Kidney (tissue), 14 donors: Measurements from ENCODE around the gene CCDC74B. TPM values are rescaled to one million over a fixed set of nuclear protein-coding genes. Genes with fewer than 3 reads are reported as not detected.
"Not testable (repeated sequence)": the region's sequence is repeated elsewhere in the genome, so short reads cannot be mapped to it uniquely, and the experiment has no call there.

ENCODE experiments used
- DNase-seq, 5 donors: peaks; one replicate each; pipeline ENCODE4 v3.0.0-alpha.2; 2013 to 2020
- FAIRE-seq: peaks from 2 replicates; lab custom pipeline; 2012; peaks lifted over from hg19 to GRCh38; lab: Jason Lieb, UNC
- H3K27ac ChIP-seq, 2 donors: one replicate each; pipeline ENCODE4 v1.7.0; 2013; ENCODE audit warnings: low read depth in 2 of 2, low read length in 2 of 2, inconsistent platforms in 1 of 2
- H3K27me3 ChIP-seq: one replicate; pipeline ENCODE4 v1.7.1; 2013; ENCODE audit warnings: low read length, inconsistent platforms; ENCODE audit not compliant: control insufficient read depth, insufficient read depth
- H3K36me3 ChIP-seq, 3 donors: one replicate each; pipeline versions ENCODE4 v1.7.0 to v1.7.1; 2013; ENCODE audit warnings: low read length in 3 of 3, control low read depth in 1 of 3, inconsistent platforms in 1 of 3; ENCODE audit not compliant: insufficient read depth in 3 of 3, control insufficient read depth in 2 of 3
- H3K4me1 ChIP-seq, 3 donors: one replicate each; pipeline versions ENCODE4 v1.7.0 to v1.7.1; 2013; ENCODE audit warnings: low read length in 3 of 3, inconsistent platforms in 1 of 3, low read depth in 1 of 3; ENCODE audit not compliant: control insufficient read depth in 2 of 3, insufficient read depth in 2 of 3
- H3K4me3 ChIP-seq, 3 donors: one replicate each; pipeline versions ENCODE4 v1.7.0 to v1.8.1; 2013; ENCODE audit warnings: low read length in 3 of 3, control low read depth in 1 of 3, inconsistent platforms in 1 of 3
- H3K9ac ChIP-seq, 3 donors: one replicate each; pipeline versions ENCODE4 v1.7.0 to v1.7.1; 2013; ENCODE audit warnings: low read length in 3 of 3, control low read depth in 1 of 3, inconsistent platforms in 1 of 3
- H3K9me3 ChIP-seq, 3 donors: one replicate each; pipeline versions ENCODE4 v1.7.0 to v1.7.1; 2013; ENCODE audit warnings: low read length in 3 of 3, control low read depth in 1 of 3, inconsistent platforms in 1 of 3; ENCODE audit not compliant: control insufficient read depth in 2 of 3, insufficient read depth in 1 of 3
- intact Hi-C: fragments of 100-400 bp; cut with DNase I; formaldehyde crosslinking; loops from one replicate; pipeline ENCODE4 v1.11.1; 2022
- polyA plus RNA-seq: library from polyadenylated mRNA; stranded (reverse); fragments of 350-450 nt; fragmentation: Illumina TruSeq; extraction: RNeasy Lipid Tissue Mini Kit (QIAGEN cat#74804); gene quantifications from one replicate; pipeline ENCODE4 v1.2.3, GENCODE V29; 2014; ENCODE audit warnings: low read depth, low replicate concordance; ENCODE audit not compliant: insufficient read depth
- total RNA-seq: library from RNA; stranded (reverse); fragmentation: NEBNext Ultra II Directional; extraction: Animal tissue kit (Norgen Biotek cat#: 25700); gene quantifications from one replicate; pipeline ENCODE4 v1.2.1, GENCODE V29; 2021
- TF ChIP-seq, protein P1 (sequence below): IDR thresholded peaks from 3 replicates; pipeline ENCODE4 v1.5.1; 2012; ENCODE audit warnings: mild to moderate bottlenecking, moderate library complexity, borderline replicate concordance; ENCODE audit not compliant: insufficient read depth; ENCODE audit errors: extremely low read depth
- donor health status: control.
- donor health status: control.
- donor health status: control.
- donor health status: control.
- donor health status: control.
- donor health status: DM: yes; HTN: yes; CAD: no.
- donor health status: Normal renal cell carcinoma (clear cell type).

The CCDC74B gene
- total and polyA plus RNA-seq, 2 donors from 2014 or later, result 4.5 to 6.4 TPM

DNA sequence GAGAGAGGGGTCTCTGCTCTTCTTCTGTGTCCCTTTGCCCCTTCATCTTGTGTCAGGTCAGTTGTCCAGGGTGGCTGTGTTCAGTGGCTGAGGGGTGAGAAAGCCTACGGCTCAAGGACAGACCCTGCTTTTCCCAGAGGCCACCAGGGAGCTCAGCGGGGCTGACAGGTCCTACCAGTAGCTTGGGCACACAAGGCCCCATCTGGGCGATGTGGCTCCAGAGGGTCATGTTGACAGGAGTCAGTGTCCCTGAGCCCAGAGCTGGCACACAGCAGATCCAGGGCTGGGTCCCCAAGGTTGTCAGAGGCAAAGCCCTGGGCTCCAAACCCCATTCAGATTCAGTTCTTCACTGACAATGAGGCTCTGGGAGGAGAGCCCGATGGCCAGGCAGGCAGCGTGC is 7.8 kb downstream of the CCDC74B start:
- intact Hi-C loops, H3K36me3 ChIP-seq, H3K4me1 ChIP-seq, H3K27ac ChIP-seq, H3K9me3 ChIP-seq, H3K9ac ChIP-seq, H3K27me3 ChIP-seq, H3K4me3 ChIP-seq, FAIRE-seq: not testable (repeated sequence)
- DNase-seq, result peak in 1 of 5 donors; percentile 54

DNA sequence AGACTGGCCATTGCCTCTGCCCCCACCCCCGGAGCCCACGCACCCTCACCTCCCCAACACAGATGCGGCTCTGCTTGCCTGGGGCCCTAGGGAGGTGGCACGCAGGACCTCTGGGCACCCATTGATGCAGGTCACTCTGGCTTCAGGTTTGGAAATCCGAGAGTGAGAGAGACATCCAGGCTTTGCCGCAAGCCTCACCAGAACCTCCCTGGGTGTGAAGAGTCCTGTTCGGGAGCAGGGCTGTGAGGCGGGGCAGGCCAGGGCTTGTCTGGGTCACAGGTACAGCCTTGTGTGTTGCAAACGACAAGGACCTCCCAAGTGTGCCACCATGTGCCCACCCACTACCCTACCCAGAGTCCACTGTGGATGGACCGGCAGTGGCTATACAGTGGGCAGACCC is 8.4 kb downstream of the CCDC74B start:
- H3K4me1 ChIP-seq, FAIRE-seq, H3K4me3 ChIP-seq, H3K27me3 ChIP-seq, DNase-seq, H3K9me3 ChIP-seq, H3K9ac ChIP-seq, H3K27ac ChIP-seq, H3K36me3 ChIP-seq, intact Hi-C loops: not testable (repeated sequence)

DNA sequence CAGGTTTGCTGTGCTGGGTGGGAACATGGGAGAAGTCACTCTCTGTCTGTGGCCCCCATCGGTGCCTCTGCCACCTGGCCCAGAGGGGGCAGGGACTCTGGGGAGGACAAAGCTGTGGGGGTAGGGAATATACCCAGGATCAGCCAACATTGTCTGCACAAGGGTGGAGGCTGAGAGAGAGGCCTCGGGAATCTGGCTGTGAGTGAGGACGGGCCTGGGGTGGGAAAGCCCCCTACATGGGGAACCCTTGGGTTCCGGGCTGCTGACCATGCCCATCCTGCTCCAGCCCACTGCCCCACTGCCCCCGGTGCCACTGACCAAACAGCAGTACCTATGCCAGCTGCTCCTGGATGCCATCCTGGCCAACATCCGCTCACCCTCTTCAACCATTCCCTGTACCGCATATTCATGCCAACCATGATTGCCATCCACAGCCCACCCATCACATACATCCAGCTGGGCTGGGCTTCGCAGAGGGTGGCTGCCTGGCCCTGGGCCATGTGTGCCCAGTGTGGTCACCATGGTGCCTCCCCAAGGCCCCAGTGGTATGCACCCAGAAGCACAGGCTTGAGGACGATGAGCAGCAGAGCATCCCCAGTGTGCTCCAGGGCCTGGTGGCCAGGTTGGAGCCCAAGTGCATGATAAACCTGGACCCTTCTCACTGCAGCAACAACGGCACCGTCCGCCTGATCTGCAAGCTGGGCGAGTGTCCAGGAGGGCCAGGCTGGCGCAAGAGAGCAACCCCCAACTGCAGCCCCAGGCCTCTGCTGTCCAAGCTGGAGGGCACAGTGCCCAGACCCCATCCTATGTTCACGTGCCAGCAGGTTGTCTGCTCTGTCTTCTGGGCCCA is 9.0 kb downstream of the CCDC74B start:
- DNase-seq (peak in 2 of 5 donors; percentile 6 to 61), FAIRE-seq (no peak)
- no peak overlapping the region for H3K4me3 ChIP-seq
- H3K4me1 ChIP-seq, result no peaks in the 10 kb centered on the region
- H3K27ac ChIP-seq, result no peak overlapping the region
- TF ChIP-seq, protein P1, sequence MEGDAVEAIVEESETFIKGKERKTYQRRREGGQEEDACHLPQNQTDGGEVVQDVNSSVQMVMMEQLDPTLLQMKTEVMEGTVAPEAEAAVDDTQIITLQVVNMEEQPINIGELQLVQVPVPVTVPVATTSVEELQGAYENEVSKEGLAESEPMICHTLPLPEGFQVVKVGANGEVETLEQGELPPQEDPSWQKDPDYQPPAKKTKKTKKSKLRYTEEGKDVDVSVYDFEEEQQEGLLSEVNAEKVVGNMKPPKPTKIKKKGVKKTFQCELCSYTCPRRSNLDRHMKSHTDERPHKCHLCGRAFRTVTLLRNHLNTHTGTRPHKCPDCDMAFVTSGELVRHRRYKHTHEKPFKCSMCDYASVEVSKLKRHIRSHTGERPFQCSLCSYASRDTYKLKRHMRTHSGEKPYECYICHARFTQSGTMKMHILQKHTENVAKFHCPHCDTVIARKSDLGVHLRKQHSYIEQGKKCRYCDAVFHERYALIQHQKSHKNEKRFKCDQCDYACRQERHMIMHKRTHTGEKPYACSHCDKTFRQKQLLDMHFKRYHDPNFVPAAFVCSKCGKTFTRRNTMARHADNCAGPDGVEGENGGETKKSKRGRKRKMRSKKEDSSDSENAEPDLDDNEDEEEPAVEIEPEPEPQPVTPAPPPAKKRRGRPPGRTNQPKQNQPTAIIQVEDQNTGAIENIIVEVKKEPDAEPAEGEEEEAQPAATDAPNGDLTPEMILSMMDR, result no peak
- H3K36me3 ChIP-seq, result no peaks in the 10 kb centered on the region
- H3K27me3 ChIP-seq, result no peaks in the 10 kb centered on the region
- intact Hi-C loops, result no loop called here
- H3K9ac ChIP-seq, result no peak overlapping the region
- H3K9me3 ChIP-seq, result no peaks in the 10 kb centered on the region

DNA sequence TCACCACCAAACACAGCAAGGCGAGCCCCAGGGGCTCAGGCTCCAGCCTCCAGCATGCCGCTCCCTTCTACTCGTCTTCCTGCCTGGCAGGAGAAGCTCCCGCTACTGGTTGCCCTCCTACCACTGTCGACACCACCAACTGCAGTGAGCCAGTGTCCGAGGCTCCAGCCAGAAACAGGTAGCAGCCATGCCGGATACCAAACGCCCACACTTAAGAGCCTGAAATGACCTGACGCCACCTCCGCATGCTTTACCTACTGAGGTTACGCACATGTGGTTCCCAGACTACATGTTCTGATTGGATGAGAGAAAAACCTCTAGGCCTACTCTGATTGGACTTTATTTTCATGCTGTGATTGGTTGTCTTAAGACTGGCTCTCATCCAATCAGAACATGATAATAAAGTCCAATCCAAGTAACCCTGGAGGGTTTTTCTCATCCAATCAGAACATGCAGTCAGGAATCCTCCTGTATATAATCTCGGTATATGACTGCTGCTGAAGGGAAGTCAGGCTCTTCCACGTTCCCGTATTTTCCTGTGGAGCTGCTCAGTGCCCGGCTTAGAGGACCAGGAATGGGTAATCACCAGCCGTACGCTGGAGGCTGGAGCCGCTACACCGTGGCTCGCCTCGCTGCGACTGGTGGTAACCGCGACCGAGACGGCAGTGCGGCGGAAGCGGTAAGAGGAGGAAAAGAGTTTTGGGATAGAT is 15.6 kb downstream of the CCDC74B start, which contains the start of gene POTEF:
Gene POTEF (minus strand): TSS at position 103 of the 710 bp plus-strand sequence. CDS start 8,707 bp downstream, outside the sequence.
- H3K9me3 ChIP-seq, H3K4me3 ChIP-seq, DNase-seq, H3K36me3 ChIP-seq, H3K4me1 ChIP-seq, FAIRE-seq, H3K9ac ChIP-seq, intact Hi-C loops, H3K27me3 ChIP-seq, H3K27ac ChIP-seq: not testable (repeated sequence)

DNA sequence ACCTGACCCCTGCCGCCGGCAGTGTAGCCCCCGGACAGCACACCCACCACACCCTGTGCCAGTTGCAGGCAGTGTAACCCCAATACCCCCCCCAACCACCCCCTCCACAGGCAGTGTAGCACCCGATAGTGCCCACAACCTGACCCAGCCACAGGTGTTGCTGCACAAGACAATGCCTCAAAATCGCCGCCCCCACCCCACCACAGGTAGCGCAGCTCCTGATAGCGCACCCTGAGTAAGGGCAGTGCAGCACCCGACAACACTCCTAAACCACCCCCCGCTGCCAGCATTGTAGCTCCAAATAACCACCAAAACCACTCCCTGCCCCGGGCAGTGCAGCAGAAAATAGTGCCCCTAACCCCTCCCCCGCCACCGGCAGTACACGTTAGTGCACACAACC is 16.4 kb downstream of the CCDC74B start:
- H3K9me3 ChIP-seq, H3K27me3 ChIP-seq, H3K9ac ChIP-seq, H3K27ac ChIP-seq, intact Hi-C loops, H3K4me3 ChIP-seq, FAIRE-seq, H3K4me1 ChIP-seq, H3K36me3 ChIP-seq: not testable (repeated sequence)
- peak in 1 of 5 donors; percentile 13 for DNase-seq

DNA sequence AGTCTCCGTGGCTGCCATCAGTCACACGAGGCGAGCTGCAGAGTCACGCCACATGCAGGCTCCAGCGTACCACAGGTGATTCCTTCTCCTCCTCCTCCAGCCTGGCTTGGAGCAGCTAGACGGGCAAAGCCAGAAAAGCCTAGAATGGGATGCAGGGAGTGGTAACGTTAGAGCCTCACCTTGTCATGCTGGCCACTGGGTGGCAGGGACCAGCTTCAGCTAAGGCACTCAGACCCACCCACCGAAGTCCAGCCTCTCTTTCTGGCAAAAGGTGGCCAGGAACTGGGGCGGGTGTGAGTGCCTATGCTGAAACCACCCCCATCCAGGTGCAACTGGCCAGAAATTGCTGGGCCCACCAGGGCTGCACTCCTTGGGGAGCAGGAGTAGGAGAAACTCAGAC is 17.2 kb downstream of the CCDC74B start:
- H3K4me1 ChIP-seq, H3K27me3 ChIP-seq, FAIRE-seq, H3K27ac ChIP-seq, H3K9ac ChIP-seq, DNase-seq, H3K9me3 ChIP-seq, intact Hi-C loops, H3K4me3 ChIP-seq, H3K36me3 ChIP-seq: not testable (repeated sequence)

DNA sequence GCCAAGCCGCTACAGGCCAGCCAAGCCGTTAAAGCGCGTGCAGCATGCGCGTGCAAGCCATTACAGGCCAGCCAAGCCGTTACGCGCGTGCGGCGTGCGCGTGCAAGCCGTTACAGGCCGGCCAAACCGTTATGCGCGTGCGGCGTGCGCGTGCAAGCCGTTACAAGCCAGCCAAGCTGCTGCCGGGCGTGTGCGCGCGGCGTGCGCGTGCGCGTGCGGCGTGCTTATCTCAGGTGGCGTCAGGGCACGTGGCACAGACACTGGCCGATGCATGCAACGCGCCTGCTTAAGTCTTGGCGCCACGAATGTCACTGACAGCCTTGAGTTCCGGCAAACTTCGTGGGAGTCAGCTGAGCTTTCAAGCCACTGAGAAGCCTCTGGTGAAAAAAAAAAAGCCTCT is 24.0 kb downstream of the CCDC74B start:
- H3K9me3 ChIP-seq, H3K9ac ChIP-seq, H3K36me3 ChIP-seq, FAIRE-seq, H3K4me1 ChIP-seq, H3K27me3 ChIP-seq, H3K27ac ChIP-seq, DNase-seq, intact Hi-C loops, H3K4me3 ChIP-seq: not testable (repeated sequence)
